HepG2 (cell line): ENCODE data around the gene SGCG. TPM values are rescaled to one million over a fixed set of nuclear protein-coding genes. Genes with fewer than 3 reads are reported as not detected.

Experiments
- ATAC-seq: fragments of 200-7000 bp; cut with Tn5 transposase; 3 replicates; pipeline ENCODE4 v1.9.1; 2020; ENCODE audit warnings: mild to moderate bottlenecking, moderate library complexity
- BruUV-seq: library from RNA; stranded (reverse); fragments of 400-500 nt; replicated peaks from 2 replicates; lab custom pipeline; 2021; lab: Mats Ljungman, UMichigan
- CTCF ChIA-PET: fragments of 300-600 bp; formaldehyde crosslinking; extraction: SDS; loops from one replicate; lab custom pipeline; 2021; ENCODE audit warnings: low total read pairs, inconsistent platforms, low intra/inter-chr PET ratio; lab: Yijun Ruan, JAX
- POLR2A ChIA-PET: fragments of 350-600 bp; sonication (Branson Sonifier 250); formaldehyde crosslinking; loops from one replicate; lab custom pipeline; 2020; ENCODE audit warnings: antibody characterized with exemption, inconsistent platforms; lab: Yijun Ruan, JAX
- DNase-seq: peaks from one replicate; pipeline ENCODE4 v3.0.0-alpha.2; 2015; ENCODE audit warnings: low spot score
- FAIRE-seq: peaks from 3 replicates; lab custom pipeline; 2011; peaks lifted over from hg19 to GRCh38; lab: Jason Lieb, UNC
- H2AFZ ChIP-seq: one replicate; pipeline ENCODE4 v1.6.1; 2011; ENCODE audit warnings: low read length, inconsistent platforms
- H3K27ac ChIP-seq: fragments of 300-600 bp; 3 replicates; pipeline ENCODE4 v1.8.0; 2011; ENCODE audit warnings: mixed run types, mild to moderate bottlenecking, mixed read lengths, low read length, inconsistent platforms; ENCODE audit not compliant: insufficient read depth; ENCODE audit errors: extremely low read length
- H3K27me3 ChIP-seq, 2 experiments: fragments of 200-600 bp in 1 of 2; 2 replicates in 1 of 2; 3 replicates in 1 of 2; pipeline versions ENCODE4 v1.6.0 to v1.8.0; 2011; ENCODE audit warnings: low read length in 2 of 2, mild to moderate bottlenecking in 2 of 2, moderate library complexity in 2 of 2, inconsistent platforms in 1 of 2; ENCODE audit not compliant: insufficient read depth in 2 of 2, control insufficient read depth in 1 of 2
- H3K36me3 ChIP-seq, 2 experiments: fragments of 200-600 bp in 1 of 2; replicated peaks in 1 of 2; 2 replicates in 1 of 2; 3 replicates in 1 of 2; pipeline versions ENCODE4 v1.5.1 to v1.8.0; 2011; ENCODE audit warnings: low read length in 2 of 2, inconsistent platforms in 1 of 2; ENCODE audit not compliant: insufficient read depth in 2 of 2, control insufficient read depth in 1 of 2
- H3K4me1 ChIP-seq: 2 replicates; pipeline ENCODE4 v1.5.1; 2012; ENCODE audit warnings: low read length, inconsistent platforms; ENCODE audit not compliant: insufficient read depth
- H3K4me2 ChIP-seq: 2 replicates; pipeline ENCODE4 v1.6.0; 2011; ENCODE audit warnings: low read depth, low read length, inconsistent platforms
- H3K4me3 ChIP-seq, 3 experiments: fragments of 200-600 bp in 1 of 3; sonication (generic), shearing (Covaris generic) in 1 of 3; replicated peaks in 1 of 3; 2 replicates each; pipeline ENCODE4 v1.5.1; 2011 to 2016; ENCODE audit warnings: low read length in 3 of 3, inconsistent platforms in 2 of 3, low read depth in 2 of 3, mild to moderate bottlenecking in 2 of 3, control low read depth in 1 of 3, mixed read lengths in 1 of 3; ENCODE audit not compliant: insufficient read depth in 1 of 3
- H3K79me2 ChIP-seq: one replicate; pipeline ENCODE4 v1.6.1; 2011; ENCODE audit warnings: low read length, inconsistent platforms; ENCODE audit not compliant: insufficient read depth
- H3K9ac ChIP-seq: 2 replicates; pipeline ENCODE4 v1.6.0; 2011; ENCODE audit warnings: mild to moderate bottlenecking, low read depth, low read length, inconsistent platforms; ENCODE audit not compliant: insufficient read depth
- H3K9me3 ChIP-seq: 2 replicates; pipeline ENCODE4 v1.5.1; 2012; ENCODE audit warnings: mild to moderate bottlenecking, low read length
- H4K20me1 ChIP-seq: 2 replicates; pipeline ENCODE4 v1.6.0; 2011; ENCODE audit warnings: inconsistent platforms, mild to moderate bottlenecking, low read length, moderate library complexity; ENCODE audit not compliant: insufficient read depth
- ATAD3A ChIP-seq: sonication (generic); formaldehyde crosslinking; IDR thresholded peaks from 2 replicates; pipeline ENCODE4 v1.4.0; 2020; ENCODE audit warnings: missing genetic modification reagents
- BCL6 ChIP-seq: IDR thresholded peaks from 2 replicates; pipeline ENCODE4 v1.6.1; 2016; ENCODE audit warnings: missing genetic modification reagents, missing compliant biosample characterization
- GFI1 ChIP-seq: sonication (generic); formaldehyde crosslinking; IDR thresholded peaks from 2 replicates; pipeline ENCODE4 v1.5.0; 2020; ENCODE audit warnings: missing genetic modification reagents, mild to moderate bottlenecking, borderline replicate concordance
- KDM6A ChIP-seq: IDR thresholded peaks from 2 replicates; pipeline ENCODE4 v1.6.1; 2016; ENCODE audit warnings: low read depth
- NAIF1 ChIP-seq: sonication (generic); formaldehyde crosslinking; IDR thresholded peaks from 2 replicates; pipeline ENCODE4 v1.5.0; 2020; ENCODE audit warnings: mild to moderate bottlenecking, missing genetic modification reagents, borderline replicate concordance
- NFE2 ChIP-seq: sonication (generic); formaldehyde crosslinking; IDR thresholded peaks from 2 replicates; pipeline ENCODE4 v1.4.0; 2020; ENCODE audit warnings: missing genetic modification reagents
- PAWR ChIP-seq: sonication (generic); formaldehyde crosslinking; IDR thresholded peaks from 2 replicates; pipeline ENCODE4 v1.4.0; 2020; ENCODE audit warnings: missing genetic modification reagents, mild to moderate bottlenecking, borderline replicate concordance
- SRSF1 ChIP-seq: fragments of 200-400 bp; formaldehyde crosslinking; optimal IDR thresholded peaks from 2 replicates; pipeline ENCODE3; 2017; ENCODE audit warnings: mild to moderate bottlenecking, low read depth, low read length, moderate library complexity
- TFDP1 ChIP-seq: IDR thresholded peaks from 2 replicates; pipeline ENCODE4 v1.6.1; 2016; ENCODE audit warnings: missing compliant biosample characterization, missing genetic modification reagents, borderline replicate concordance
- TSC22D2 ChIP-seq: sonication (generic); formaldehyde crosslinking; IDR thresholded peaks from 2 replicates; pipeline ENCODE4 v1.5.1; 2020; ENCODE audit warnings: missing genetic modification reagents, mild to moderate bottlenecking, borderline replicate concordance
- ZBTB33 ChIP-seq: sonication (generic); formaldehyde crosslinking; IDR thresholded peaks from 2 replicates; pipeline ENCODE4 v1.4.0; 2020; ENCODE audit warnings: missing genetic modification reagents
- ZNF788 ChIP-seq: sonication (generic); formaldehyde crosslinking; IDR thresholded peaks from 2 replicates; pipeline ENCODE4 v1.5.0; 2020; ENCODE audit warnings: mild to moderate bottlenecking, missing genetic modification reagents, borderline replicate concordance
- ZSCAN21 ChIP-seq: sonication (generic); formaldehyde crosslinking; IDR thresholded peaks from 2 replicates; pipeline ENCODE4 v1.8.0; 2022; ENCODE audit warnings: mild to moderate bottlenecking, missing genetic modification reagents, moderate library complexity, borderline replicate concordance
- WGBS: methylation state at CpG from one replicate; pipeline ENCODE4 v1.1.6; 2017; ENCODE audit warnings: low lambda C conversion rate; 5-methylcytosine and 5-hydroxymethylcytosine counted together
- in situ Hi-C: cut with HindIII; loops from 2 replicates; pipeline ENCODE4 v1.10.0; 2017; ENCODE audit warnings: low pct_unique_long_range_greater_than_20kb; ENCODE audit not compliant: extremely low pct_ligation_motif_present
- intact Hi-C: fragments of 100-400 bp; cut with micrococcal nuclease; formaldehyde crosslinking; loops from one replicate; pipeline ENCODE4 v1.10.0; 2022; ENCODE audit not compliant: unreplicated experiment
- polyA plus RNA-seq, 8 experiments: library from polyadenylated mRNA; depleted of rRNA in 3 of 8; stranded (reverse) in 7 of 8; unstranded in 1 of 8; fragments of >200 nt; fragmentation: Illumina TruSeq in 4 of 8; extraction: Trizol in 4 of 8; gene quantifications; 2 replicates each; pipeline versions ENCODE4 v1.2.1 to v1.2.3, GENCODE V29; 2011 to 2016; ENCODE audit warnings: low read depth in 4 of 8, missing spikeins in 1 of 8, mixed read lengths in 1 of 8; ENCODE audit not compliant: insufficient read depth in 1 of 8
- total RNA-seq, 5 experiments: library from RNA; depleted of rRNA; stranded (reverse); fragments of >200 nt; fragmentation: Illumina TruSeq; extraction: Trizol; gene quantifications; 2 replicates each; pipeline ENCODE4 v1.2.3, GENCODE V29; 2016; ENCODE audit warnings: low read depth in 1 of 5

The SGCG gene
- total and polyA plus RNA-seq, 2 of the 13 experiments (the other 11 are each of a cell fraction or from before 2014, with no cell fraction given), result not detected

- CTCF ChIA-PET, result no interaction called here
- intact Hi-C loops (no loop called here), in situ Hi-C loops (no loop called here)
- Histone ChIP-seq H3K4me2 (no peak overlapping the region), H3K9me3 (no peaks in the 10 kb centered on the region), H3K4me3 (no peak overlapping the region)
- FAIRE-seq, result no peak
- ATAC-seq, result no peak
- 100% methylated on average over 1 of the region's 1 CpG for WGBS
- TF ChIP-seq ZSCAN21, result no peak
- TF ChIP-seq SRSF1, result no peak
- TF ChIP-seq KDM6A (CRISPR knock-in tag), result no peak
- no peak for TF ChIP-seq NFE2 (CRISPR knock-in tag)
- TF ChIP-seq TFDP1 (CRISPR knock-in tag), result no peak
- TF ChIP-seq PAWR (CRISPR knock-in tag), result no peak
- no peak for TF ChIP-seq ZBTB33 (CRISPR knock-in tag)
- no peak for TF ChIP-seq BCL6 (CRISPR knock-in tag)
- no peak for TF ChIP-seq NAIF1 (CRISPR knock-in tag)
- TF ChIP-seq ATAD3A (CRISPR knock-in tag), result no peak
- TF ChIP-seq ZNF788 (CRISPR knock-in tag), result no peak
- no peak for TF ChIP-seq GFI1 (CRISPR knock-in tag)
- TF ChIP-seq TSC22D2, result no peak
- TF ChIP-seq, all 625 proteins: peak for 0
- Histone ChIP-seq H3K4me1 (no peaks in the 10 kb centered on the region), H3K79me2 (no peaks in the 10 kb centered on the region), H3K27me3 (no peaks in the 10 kb centered on the region; a peak in 1 of 5 replicates), H3K9ac (no peak overlapping the region), H3K36me3 (peaks cover 16 to 33% of the 10 kb centered on the region in 2 experiments; a peak in 4 of 5 replicates), H4K20me1 (no peaks in the 10 kb centered on the region), H3K27ac (no peak overlapping the region), H2AFZ (no peak overlapping the region)
- DNase-seq, result no peak
- BruUV-seq, result no TSS peak
- POLR2A ChIA-PET, result no interaction called here
Measured at GRCh38 chr13:23357349-23357748, 176.6 kb downstream of the SGCG start.
